Suprapubic skin (tissue), 4 donors: ENCODE results near the gene MREG. TPM values are rescaled to one million over a fixed set of nuclear protein-coding genes. Genes with fewer than 3 reads are reported as not detected.

ENCODE experiments used
- DNase-seq, 2 donors: peaks; one replicate each; pipeline ENCODE4 v3.0.0-alpha.2; 2019; ENCODE audit warnings: low spot score in 2 of 2
- H3K27ac ChIP-seq: fragments of 200-600 bp; sonication (generic); one replicate; pipeline ENCODE4 v1.5.1; 2019
- H3K27me3 ChIP-seq: fragments of 200-600 bp; sonication (generic); one replicate; pipeline ENCODE4 v1.5.1; 2019
- H3K36me3 ChIP-seq: fragments of 200-600 bp; sonication (generic); one replicate; pipeline ENCODE4 v1.5.1; 2019
- H3K4me1 ChIP-seq: fragments of 200-600 bp; sonication (generic); one replicate; pipeline ENCODE4 v1.5.1; 2019
- H3K4me3 ChIP-seq: fragments of 200-600 bp; sonication (generic); one replicate; pipeline ENCODE4 v1.5.1; 2019; ENCODE audit warnings: mild to moderate bottlenecking
- H3K9me3 ChIP-seq: fragments of 200-600 bp; sonication (generic); one replicate; pipeline ENCODE4 v1.5.1; 2019
- CTCF ChIP-seq, 2 donors: fragments of 200-600 bp in 1 of 2; fragments of 450-650 bp in 1 of 2; sonication (generic) in 1 of 2; IDR thresholded peaks; one replicate each; pipeline ENCODE4 v1.5.1; 2016 to 2019; ENCODE audit warnings: antibody characterized with exemption in 2 of 2, mild to moderate bottlenecking in 1 of 2, moderate library complexity in 1 of 2
- EP300 ChIP-seq: sonication (generic); formaldehyde crosslinking; IDR thresholded peaks from one replicate; pipeline ENCODE4 v1.6.1; 2017; ENCODE audit warnings: antibody characterized with exemption
- POLR2A ChIP-seq, 2 donors: fragments of 450-650 bp; IDR thresholded peaks; one replicate each; pipeline ENCODE4 v1.6.1; 2017; ENCODE audit warnings: antibody characterized with exemption in 2 of 2, mild to moderate bottlenecking in 2 of 2, moderate library complexity in 2 of 2
- POLR2AphosphoS5 ChIP-seq, 3 donors: sonication (generic); formaldehyde crosslinking; IDR thresholded peaks; one replicate each; pipeline ENCODE4 v1.6.1; 2017; ENCODE audit warnings: antibody characterized with exemption in 3 of 3
- WGBS: methylation state at CpG from one replicate; pipeline ENCODE4 v1.1.5; 2018; 5-methylcytosine and 5-hydroxymethylcytosine counted together
- total RNA-seq, 4 donors: library from RNA; depleted of rRNA; stranded (reverse); fragments of >200 nt; gene quantifications; one replicate each; pipeline ENCODE4 v1.1.0, GENCODE V29; 2016

Gene MREG
- total RNA-seq, 4 donors from 2014 or later, result 26.1 to 37.3 (median 29.7) TPM

DNA sequence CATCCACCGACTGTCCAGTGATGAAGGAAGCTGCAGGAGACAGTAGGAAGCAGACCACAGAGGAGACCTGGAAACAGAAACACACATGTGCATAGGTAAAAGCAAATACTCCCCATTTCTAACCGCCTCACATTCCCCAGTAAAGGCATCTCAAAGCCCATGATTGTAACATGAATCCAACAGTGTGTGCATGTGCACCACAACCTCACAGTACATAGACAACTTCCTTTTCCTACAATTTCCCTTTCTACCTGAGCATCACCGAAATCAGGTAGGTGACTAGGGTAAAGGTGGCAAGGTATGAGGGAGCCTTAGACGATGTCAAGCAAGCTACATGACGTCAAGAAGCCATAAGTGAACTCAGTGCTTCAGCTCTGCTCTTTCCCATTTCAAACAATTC, 30.6 kb upstream of the MREG start:
- no peaks in the 10 kb centered on the region for H3K27me3 ChIP-seq
- 99% methylated on average over 5 of the region's 5 CpGs for WGBS
- TF ChIP-seq EP300 (no peak), POLR2AphosphoS5 (IDR thresholded peaks at IDR 0.05) (no peak), CTCF (IDR thresholded peaks at IDR 0.05) (no peak), POLR2A (IDR thresholded peaks at IDR 0.05) (no peak)
- peaks cover 9% of the 10 kb centered on the region for H3K36me3 ChIP-seq
- H3K4me1 ChIP-seq, result no peaks in the 10 kb centered on the region
- DNase-seq, result no peak
- no peak overlapping the region for H3K4me3 ChIP-seq
- no peak overlapping the region for H3K27ac ChIP-seq
- no peaks in the 10 kb centered on the region for H3K9me3 ChIP-seq

DNA sequence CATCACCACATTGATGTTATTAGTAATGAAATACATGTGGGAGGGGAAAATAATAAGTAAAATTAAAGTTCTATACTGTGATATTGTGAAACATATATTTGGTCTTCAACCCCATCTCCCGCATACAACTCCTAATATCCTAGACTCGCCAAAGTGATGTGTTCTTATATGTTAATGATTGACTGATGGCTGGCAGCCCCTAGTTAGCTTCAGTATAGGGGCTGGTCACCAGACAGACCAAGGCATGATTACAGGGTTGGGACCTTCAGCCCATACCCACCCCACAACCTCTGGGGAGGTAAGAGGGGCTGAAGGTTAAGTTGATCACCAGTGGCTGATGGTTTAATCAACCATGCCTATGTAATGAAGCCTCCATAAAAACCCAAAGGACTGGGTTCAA, 28.1 kb upstream of the MREG start:
- Histone ChIP-seq H3K9me3 (no peaks in the 10 kb centered on the region), H3K27ac (no peak overlapping the region), H3K27me3 (no peaks in the 10 kb centered on the region), H3K4me1 (no peaks in the 10 kb centered on the region), H3K4me3 (no peak overlapping the region), H3K36me3 (peaks cover 11% of the 10 kb centered on the region)
- WGBS, result 93% methylated on average over 2 of the region's 2 CpGs
- TF ChIP-seq EP300, result no peak
- TF ChIP-seq CTCF (IDR thresholded peaks at IDR 0.05), result no peak
- TF ChIP-seq POLR2A (IDR thresholded peaks at IDR 0.05), result no peak
- TF ChIP-seq POLR2AphosphoS5 (IDR thresholded peaks at IDR 0.05), result no peak
- no peak for DNase-seq

DNA sequence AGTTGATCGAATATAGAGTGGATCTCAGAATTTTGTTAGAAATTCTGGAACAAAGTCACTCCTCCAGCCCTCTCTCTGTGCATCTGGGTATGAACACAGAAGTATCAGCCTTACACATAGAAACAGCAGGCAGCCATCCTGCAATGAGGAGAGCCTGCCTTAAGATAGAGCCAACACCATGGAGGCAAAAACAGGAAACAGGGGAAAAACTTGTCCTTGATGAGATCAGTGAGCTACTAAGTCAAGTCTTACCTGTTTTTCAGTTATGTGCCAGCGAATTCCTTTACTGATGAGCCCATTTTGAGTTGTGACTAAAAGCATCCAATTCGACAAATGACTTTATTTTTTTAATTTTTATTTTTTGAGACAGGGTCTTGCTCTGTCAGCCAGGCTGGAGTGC, 26.6 kb upstream of the MREG start:
- Histone ChIP-seq H3K4me3 (no peak overlapping the region), H3K9me3 (no peaks in the 10 kb centered on the region), H3K27ac (no peak overlapping the region), H3K4me1 (no peaks in the 10 kb centered on the region), H3K36me3 (peaks cover 16% of the 10 kb centered on the region), H3K27me3 (no peaks in the 10 kb centered on the region)
- TF ChIP-seq CTCF (IDR thresholded peaks at IDR 0.05), result no peak
- TF ChIP-seq EP300, result no peak
- TF ChIP-seq POLR2A (IDR thresholded peaks at IDR 0.05), result no peak
- TF ChIP-seq POLR2AphosphoS5 (IDR thresholded peaks at IDR 0.05), result no peak
- 88% methylated on average over 3 of the region's 3 CpGs for WGBS
- DNase-seq, result no peak

- TF ChIP-seq CTCF (IDR thresholded peaks at IDR 0.05) (peak; percentile 67 to 90), POLR2A (IDR thresholded peaks at IDR 0.05) (no peak)
- peaks cover 11% of the 10 kb centered on the region for H3K36me3 ChIP-seq
- no peaks in the 10 kb centered on the region for H3K9me3 ChIP-seq
- no peak overlapping the region for H3K27ac ChIP-seq
- H3K4me3 ChIP-seq, result no peak overlapping the region
- no peak for DNase-seq
- WGBS, result 73% methylated on average over 1 of the region's 1 CpG
- no peaks in the 10 kb centered on the region for H3K4me1 ChIP-seq
- H3K27me3 ChIP-seq, result no peaks in the 10 kb centered on the region
Observed at GRCh38 chr2:216034065-216034464, 20.7 kb upstream of the MREG start.

DNA sequence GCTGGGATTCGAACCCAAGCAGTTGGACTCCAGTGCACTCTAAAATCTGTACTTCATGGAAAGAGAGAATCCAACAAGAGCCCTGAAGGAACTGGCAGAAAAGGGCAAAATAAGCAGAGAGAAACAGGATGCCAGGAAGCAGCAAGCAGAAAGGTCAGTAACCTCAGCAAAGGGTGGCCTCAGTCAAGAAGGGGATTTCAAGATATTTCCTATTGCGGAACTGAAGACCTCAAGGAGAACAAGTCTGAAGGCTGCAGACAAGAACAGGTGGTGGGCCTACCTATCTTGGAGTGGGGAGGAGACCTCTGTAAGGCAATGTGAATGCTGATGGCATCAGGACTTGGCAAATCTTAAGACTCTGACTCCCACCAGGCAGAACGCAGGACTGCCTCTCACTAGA, 20.1 kb upstream of the MREG start:
- no peak overlapping the region for H3K4me3 ChIP-seq
- no peaks in the 10 kb centered on the region for H3K4me1 ChIP-seq
- no peak for DNase-seq
- H3K27me3 ChIP-seq, result no peaks in the 10 kb centered on the region
- WGBS, result 97% methylated on average over 3 of the region's 3 CpGs
- H3K9me3 ChIP-seq, result no peaks in the 10 kb centered on the region
- H3K36me3 ChIP-seq, result peaks cover 11% of the 10 kb centered on the region
- no peak for TF ChIP-seq POLR2AphosphoS5 (IDR thresholded peaks at IDR 0.05)
- TF ChIP-seq CTCF (IDR thresholded peaks at IDR 0.05), result no peak
- TF ChIP-seq POLR2A (IDR thresholded peaks at IDR 0.05), result no peak
- no peak for TF ChIP-seq EP300
- no peak overlapping the region for H3K27ac ChIP-seq
